GM19324 (cell line): Measurements from ENCODE around the gene MARF1.
"Not testable (repeated sequence)": the region's sequence is repeated elsewhere in the genome, so short reads cannot be mapped to it uniquely, and the experiment has no call there.

Experiments used
- ATAC-seq: cut with Tn5 transposase; IDR thresholded peaks from one replicate; pipeline ENCODE4 v1.9.1; 2021; ENCODE audit warnings: mild to moderate bottlenecking, moderate library complexity; ENCODE audit not compliant: unreplicated experiment, low FRiP score

Gene MARF1

GRCh38 chr16:15547072-15547767, 95.7 kb downstream of the MARF1 start:
- not testable (repeated sequence) for ATAC-seq

- ATAC-seq, result no peak
Measured at GRCh38 chr16:15545544-15545943, 97.4 kb downstream of the MARF1 start.

- ATAC-seq, result no peak
Measured at GRCh38 chr16:15544405-15544804, 98.5 kb downstream of the MARF1 start.
